Measurements from ENCODE around the gene NRBF2.

DNA sequence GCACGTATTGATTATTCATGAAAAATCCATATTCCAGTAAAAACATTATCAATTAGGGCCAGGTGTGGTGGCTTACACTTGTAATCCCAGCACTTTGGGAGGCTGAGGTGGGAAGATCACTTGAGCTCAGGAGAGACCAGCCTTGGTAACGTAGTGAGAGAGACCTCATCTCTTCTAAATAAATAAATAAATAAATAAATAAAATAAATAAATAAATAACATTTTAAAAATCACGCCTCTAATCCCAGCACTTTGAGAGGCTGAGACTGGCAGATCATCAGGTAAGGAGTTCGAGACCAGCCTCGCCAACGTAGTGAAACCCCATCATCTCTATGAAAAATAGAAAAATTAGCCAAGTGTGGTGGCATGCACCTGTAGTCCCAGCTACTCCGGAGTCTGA, 32.1 kb downstream of the NRBF2 start:
- no peak for TF ChIP-seq TAF1 (IDR thresholded peaks at IDR 0.05; ENCODE audit: borderline replicate concordance, low read depth, low read length)
- TF ChIP-seq POLR2A (IDR thresholded peaks at IDR 0.05; ENCODE audit: low read depth, low read length): no peak
